Measurements from ENCODE around the gene FFAR1. TPM values are rescaled to one million over a fixed set of nuclear protein-coding genes. Genes with fewer than 3 reads are reported as not detected.

FFAR1 gene
- total and polyA plus RNA-seq, 2 of the 8 experiments (the other 6 are each of a cell fraction or from before 2014, with no cell fraction given) = not detected

GRCh38 chr19:35314858-35315470, 32.7 kb upstream of the FFAR1 start (continued):
- TF ChIP-seq CHD7 (IDR thresholded peaks at IDR 0.05; ENCODE audit: insufficient replicate concordance, low read length) (no peak), E2F6 (IDR thresholded peaks at IDR 0.05) (no peak), SIN3A (conservative IDR thresholded peaks at IDR 0.05 in 1 of 2, IDR thresholded peaks at IDR 0.05 in 1 of 2; ENCODE audit: low read depth in 1 of 2, low read length in 2 of 2) (no peak), JUND (IDR thresholded peaks at IDR 0.05; ENCODE audit: low read length) (no peak), TCF12 (IDR thresholded peaks at IDR 0.05; ENCODE audit: low read depth, low read length) (no peak)
